GM18951 (cell line): ENCODE data around the gene GNAI2.

Source experiments
- POLR2A ChIP-seq: IDR thresholded peaks from 4 replicates; pipeline ENCODE4 v1.6.1; 2011; ENCODE audit warnings: mild to moderate bottlenecking; ENCODE audit not compliant: insufficient read length, insufficient read depth; ENCODE audit errors: extremely low read depth
- in situ Hi-C: fragments of 300-500 bp; cut with MboI; formaldehyde crosslinking; loops from one replicate; pipeline ENCODE4 v1.12.0; 2022; ENCODE audit warnings: low sequenced_read_pairs, mixed read lengths, inconsistent platforms; ENCODE audit not compliant: unreplicated experiment

Gene GNAI2

GRCh38 chr3:50262778-50263177, 26.8 kb downstream of the GNAI2 start:
- TF ChIP-seq POLR2A: no peak
- in situ Hi-C loops: no loop called here

- no peak for TF ChIP-seq POLR2A
- in situ Hi-C loops: no loop called here
Measured at GRCh38 chr3:50263478-50264382, 27.7 kb downstream of the GNAI2 start.

- no peak for TF ChIP-seq POLR2A
- in situ Hi-C loops: no loop called here
Measured at GRCh38 chr3:50264383-50264963, 28.5 kb downstream of the GNAI2 start.

- TF ChIP-seq POLR2A: no peak
- in situ Hi-C loops: no loop called here
Measured at GRCh38 chr3:50264964-50265485, 29.0 kb downstream of the GNAI2 start.

- TF ChIP-seq POLR2A: no peak
- in situ Hi-C loops: no loop called here
Measured at GRCh38 chr3:50265571-50265970, 29.6 kb downstream of the GNAI2 start.

GRCh38 chr3:50266017-50266416, 30.0 kb downstream of the GNAI2 start:
- in situ Hi-C loops: no loop called here
- no peak for TF ChIP-seq POLR2A

GRCh38 chr3:50266836-50267235, 30.8 kb downstream of the GNAI2 start:
- no peak for TF ChIP-seq POLR2A
- in situ Hi-C loops: no loop called here

- in situ Hi-C loops: no loop called here
- no peak for TF ChIP-seq POLR2A
Measured at GRCh38 chr3:50267280-50267913, 31.4 kb downstream of the GNAI2 start.

- in situ Hi-C loops: no loop called here
- TF ChIP-seq POLR2A: no peak
Measured at GRCh38 chr3:50268276-50268675, 32.3 kb downstream of the GNAI2 start.

GRCh38 chr3:50268703-50269451, 32.9 kb downstream of the GNAI2 start, which contains the start of gene SEMA3B:
Gene SEMA3B (plus strand): TSS chr3:50269147. CDS start chr3:50269241, 94 bp downstream.
- in situ Hi-C loops: no loop called here
- TF ChIP-seq POLR2A: no peak

GRCh38 chr3:50269460-50269859, 33.5 kb downstream of the GNAI2 start:
- in situ Hi-C loops: no loop called here
- no peak for TF ChIP-seq POLR2A

- in situ Hi-C loops: no loop called here
- no peak for TF ChIP-seq POLR2A
Measured at GRCh38 chr3:50269977-50270413, 34.0 kb downstream of the GNAI2 start.

GRCh38 chr3:50270422-50271224, 34.6 kb downstream of the GNAI2 start:
- TF ChIP-seq POLR2A: no peak
- in situ Hi-C loops: no loop called here
